ENCODE results near the gene WDR31. TPM values are rescaled to one million over a fixed set of nuclear protein-coding genes. Genes with fewer than 3 reads are reported as not detected.

Gene WDR31
- total RNA-seq, 4 donors from 2014 or later = 1.3 to 2.3 (median 1.8) TPM

DNA sequence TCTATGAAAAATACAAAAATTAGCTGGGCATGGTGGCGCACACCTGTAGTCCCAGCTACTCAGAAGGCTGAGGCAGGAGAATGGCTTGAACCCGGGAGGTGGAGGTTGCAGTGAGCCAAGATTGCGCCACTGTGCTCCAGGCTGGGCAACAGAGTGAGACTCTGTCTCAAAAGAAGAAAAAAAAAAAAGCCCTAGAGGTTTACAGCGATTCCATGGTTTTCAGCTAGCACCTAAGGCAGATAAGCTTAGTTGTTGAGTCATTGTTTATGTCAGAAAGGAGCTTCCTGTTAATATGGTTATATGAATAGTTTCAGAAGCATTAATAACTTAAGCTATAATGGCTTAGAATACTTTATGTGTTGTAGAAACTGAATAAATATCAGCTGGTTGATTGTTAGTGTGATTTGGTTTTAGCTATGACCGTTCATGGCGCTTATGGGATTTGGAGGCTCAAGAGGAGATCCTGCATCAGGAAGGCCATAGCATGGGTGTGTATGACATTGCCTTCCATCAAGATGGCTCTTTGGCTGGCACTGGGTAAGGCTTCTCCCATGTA is 49.9 kb downstream of the WDR31 start:
- TF ChIP-seq, protein P1, sequence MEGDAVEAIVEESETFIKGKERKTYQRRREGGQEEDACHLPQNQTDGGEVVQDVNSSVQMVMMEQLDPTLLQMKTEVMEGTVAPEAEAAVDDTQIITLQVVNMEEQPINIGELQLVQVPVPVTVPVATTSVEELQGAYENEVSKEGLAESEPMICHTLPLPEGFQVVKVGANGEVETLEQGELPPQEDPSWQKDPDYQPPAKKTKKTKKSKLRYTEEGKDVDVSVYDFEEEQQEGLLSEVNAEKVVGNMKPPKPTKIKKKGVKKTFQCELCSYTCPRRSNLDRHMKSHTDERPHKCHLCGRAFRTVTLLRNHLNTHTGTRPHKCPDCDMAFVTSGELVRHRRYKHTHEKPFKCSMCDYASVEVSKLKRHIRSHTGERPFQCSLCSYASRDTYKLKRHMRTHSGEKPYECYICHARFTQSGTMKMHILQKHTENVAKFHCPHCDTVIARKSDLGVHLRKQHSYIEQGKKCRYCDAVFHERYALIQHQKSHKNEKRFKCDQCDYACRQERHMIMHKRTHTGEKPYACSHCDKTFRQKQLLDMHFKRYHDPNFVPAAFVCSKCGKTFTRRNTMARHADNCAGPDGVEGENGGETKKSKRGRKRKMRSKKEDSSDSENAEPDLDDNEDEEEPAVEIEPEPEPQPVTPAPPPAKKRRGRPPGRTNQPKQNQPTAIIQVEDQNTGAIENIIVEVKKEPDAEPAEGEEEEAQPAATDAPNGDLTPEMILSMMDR (IDR thresholded peaks at IDR 0.05) = no peak
- no peak for TF ChIP-seq POLR2A (IDR thresholded peaks at IDR 0.05)
- no peak overlapping the region for H3K4me3 ChIP-seq (ENCODE audit: low read depth, poor library complexity, severe bottlenecking)
- DNase-seq (ENCODE audit: low spot score in 2 of 2) = no peak
- intact Hi-C loops (cut with DNase I; ENCODE audit: low total_unique reads) = loop anchor here (10.0 kb wide), 1 partner anchor 365 kb away; no protein-coding TSS in a partner anchor
- 91 to 94% methylated on average over 6 of the region's 6 CpGs for WGBS, 2 donors

GRCh38 chr9:113289091-113289490 is 51.0 kb downstream of the WDR31 start:
- WGBS, 2 donors = 100% methylated on average over 2 of the region's 2 CpGs
- no peak overlapping the region for H3K4me3 ChIP-seq (ENCODE audit: low read depth, poor library complexity, severe bottlenecking)
- TF ChIP-seq, protein P1 (IDR thresholded peaks at IDR 0.05) = no peak
- no peak for TF ChIP-seq POLR2A (IDR thresholded peaks at IDR 0.05)
- intact Hi-C loops (cut with DNase I; ENCODE audit: low total_unique reads) = no loop called here
- no peak for DNase-seq (ENCODE audit: low spot score in 2 of 2)

DNA sequence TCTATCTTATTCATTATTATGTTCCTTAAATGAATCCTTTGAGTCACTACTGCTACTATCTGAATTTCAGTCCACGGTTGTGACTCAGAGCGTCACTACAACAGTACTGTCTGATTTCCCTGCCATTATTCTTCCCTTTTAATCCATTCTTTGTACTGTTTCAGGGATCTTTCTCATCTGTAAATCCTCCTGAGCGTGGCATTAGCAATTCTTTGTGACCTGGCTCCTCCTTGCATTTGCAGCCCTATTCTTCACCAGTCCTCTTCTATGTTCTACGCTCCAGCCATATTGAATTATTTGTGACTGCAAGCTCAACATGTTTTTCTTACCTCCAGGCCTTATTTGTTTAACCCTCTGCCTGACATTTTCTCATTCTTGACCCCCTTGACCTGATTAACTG is 58.7 kb downstream of the WDR31 start:
- 94 to 96% methylated on average over 4 of the region's 4 CpGs for WGBS, 2 donors
- no peak for TF ChIP-seq POLR2A (IDR thresholded peaks at IDR 0.05)
- TF ChIP-seq, protein P1 (IDR thresholded peaks at IDR 0.05) = no peak

DNA sequence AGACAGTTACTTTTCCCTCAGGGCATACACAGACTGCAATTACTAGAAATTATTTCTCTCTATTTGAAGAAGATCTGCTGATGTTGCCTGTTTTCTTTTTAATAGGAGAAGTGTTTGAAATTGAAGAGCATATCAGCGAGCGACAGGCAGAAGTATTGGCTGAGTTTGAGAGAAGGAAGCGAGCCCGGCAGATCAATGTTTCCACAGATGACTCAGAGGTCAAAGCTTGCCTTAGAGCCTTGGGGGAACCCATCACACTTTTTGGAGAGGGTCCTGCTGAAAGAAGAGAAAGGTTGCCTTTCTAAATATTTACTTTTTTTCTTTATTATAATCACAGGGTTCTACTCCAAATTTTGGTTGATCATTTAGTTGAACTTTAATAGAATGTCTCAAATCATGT is 61.2 kb downstream of the WDR31 start:
- DNase-seq (ENCODE audit: low spot score in 2 of 2) = no peak
- intact Hi-C loops (cut with DNase I; ENCODE audit: low total_unique reads) = no loop called here

More for the DNA sequence above, 58.7 kb downstream of the WDR31 start:
- intact Hi-C loops (cut with DNase I; ENCODE audit: low total_unique reads) = no loop called here
- no peak overlapping the region for H3K4me3 ChIP-seq (ENCODE audit: low read depth, poor library complexity, severe bottlenecking)
- no peak for DNase-seq (ENCODE audit: low spot score in 2 of 2)

GRCh38 chr9:113275157-113276131 is 64.6 kb downstream of the WDR31 start, which contains the start of the genes CDC26 and PRPF4:
Gene CDC26, minus strand, starts transcription at chr9:113275572. Its CDS starts 3,065 bp downstream, at chr9:113272507.
Gene PRPF4, plus strand, starts transcription at chr9:113275658. Its CDS starts 86 bp downstream, at chr9:113275744.
- 0 to 1% methylated on average over 50 to 58 of the region's 63 CpGs for whole genome bisulfite sequencing, 2 donors
- intact Hi-C loops (cut with DNase I; ENCODE audit: low total_unique reads) = no loop called here

More for the DNA sequence above, 61.2 kb downstream of the WDR31 start:
- H3K4me3 ChIP-seq (ENCODE audit: low read depth, poor library complexity, severe bottlenecking) = no peak overlapping the region
- WGBS, 2 donors = 78 to 82% methylated on average over 4 of the region's 4 CpGs
- TF ChIP-seq, protein P1 (IDR thresholded peaks at IDR 0.05) = no peak
- TF ChIP-seq POLR2A (IDR thresholded peaks at IDR 0.05) = no peak

More at GRCh38 chr9:113275157-113276131, 64.6 kb downstream of the WDR31 start, which contains the start of the genes CDC26 and PRPF4:
- TF ChIP-seq, protein P1 (IDR thresholded peaks at IDR 0.05) = no peak
- TF ChIP-seq POLR2A (IDR thresholded peaks at IDR 0.05) = peak in 1 of 2 donors; percentile 53
- H3K4me3 ChIP-seq (ENCODE audit: low read depth, poor library complexity, severe bottlenecking) = peak within 1 kb of the TSS; percentile 62
- DNase-seq (ENCODE audit: low spot score in 2 of 2) = peak; percentile 96 to 99

Measured in lower leg skin (tissue), 4 donors.